CD4-positive, alpha-beta T cell treated with Interleukin-1 beta for 1 hour (primary cell): ENCODE results near the gene MRPL24.
"Not testable (repeated sequence)": the region's sequence is repeated elsewhere in the genome, so short reads cannot be mapped to it uniquely, and the experiment has no call there.

ENCODE experiments used
- DNase-seq, 2 donors: peaks; one replicate each; pipeline ENCODE4 v3.0.0-alpha.2; 2020 to 2022

MRPL24 gene

GRCh38 chr1:156757572-156758253, 16.8 kb upstream of the MRPL24 start:
- DNase-seq: not testable (repeated sequence)

- no peak for DNase-seq
These were observed 15.5 kb upstream of the MRPL24 start for GRCh38 chr1:156756355-156756754.

DNA sequence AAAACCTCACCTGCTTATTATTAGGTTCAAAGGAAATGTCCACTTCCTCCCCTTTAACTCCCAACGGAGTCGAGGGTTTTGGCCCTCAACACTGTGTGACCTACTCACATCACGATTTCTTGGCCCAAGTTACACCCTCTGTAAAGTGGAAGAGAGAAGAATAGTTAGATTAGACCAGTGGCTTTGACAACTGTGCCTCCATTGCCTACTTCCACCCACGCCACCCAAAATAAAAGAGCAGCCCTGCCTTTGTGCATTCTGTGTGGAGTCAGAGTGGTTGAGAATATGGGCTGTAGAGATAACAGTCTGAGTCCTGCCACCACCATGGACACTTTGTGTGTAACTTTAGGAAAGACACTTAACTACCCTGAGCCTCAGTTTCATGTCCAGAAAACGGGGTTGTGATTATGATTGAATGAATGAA, 14.7 kb upstream of the MRPL24 start:
- no peak for DNase-seq

GRCh38 chr1:156754219-156754618, 13.3 kb upstream of the MRPL24 start:
- no peak for DNase-seq

DNA sequence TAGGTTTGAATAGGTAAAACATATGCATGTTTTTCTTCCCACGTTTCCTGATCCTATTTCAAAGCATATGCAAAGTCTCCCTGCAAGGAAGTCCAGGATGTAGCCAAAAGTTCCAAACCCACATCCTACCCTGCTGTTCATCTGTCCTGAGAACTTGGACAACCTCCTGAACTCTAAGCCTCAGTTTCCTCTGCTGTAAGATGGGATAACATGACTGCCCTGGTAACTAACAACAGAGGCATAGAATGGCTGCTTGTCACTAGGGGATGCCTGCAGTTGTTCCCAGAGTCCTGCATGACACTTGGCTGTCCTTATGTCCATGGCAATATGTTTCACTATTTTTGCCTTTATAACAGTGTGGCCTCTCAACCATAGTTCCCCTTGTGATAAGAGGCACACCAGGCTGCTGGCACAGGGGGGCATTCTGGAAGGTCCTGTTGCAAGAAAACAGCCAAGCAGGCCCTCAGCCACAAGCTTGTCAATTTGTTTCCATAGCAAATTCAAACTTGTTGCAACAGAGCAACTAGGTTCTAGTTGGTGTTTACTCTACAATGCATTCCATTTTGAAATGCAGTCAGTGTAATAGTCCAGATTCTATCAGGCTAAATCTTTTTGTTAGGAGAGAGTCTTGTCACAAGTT, 12.1 kb upstream of the MRPL24 start:
- DNase-seq: no peak

- DNase-seq: peak; percentile 96 to 97
These were observed 11.0 kb upstream of the MRPL24 start for GRCh38 chr1:156751757-156752481.

DNA sequence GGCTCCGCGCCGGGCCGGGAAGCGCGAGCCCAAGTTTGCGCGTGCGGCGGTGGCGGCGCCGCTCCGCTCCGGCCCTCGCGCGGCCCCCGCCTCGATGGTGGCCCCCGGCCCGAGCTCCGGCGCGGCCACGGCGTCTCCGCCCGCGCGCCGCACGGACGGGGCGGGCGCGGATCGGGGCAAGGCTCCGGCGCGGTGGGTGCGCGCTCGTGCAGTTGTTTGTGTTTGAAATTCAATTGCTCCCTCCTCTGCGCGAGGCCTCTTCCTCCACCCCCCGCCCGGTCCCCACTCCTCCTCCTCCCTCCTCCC, 10.5 kb upstream of the MRPL24 start, which contains the start of gene HDGF:
Gene HDGF, minus strand, starts transcription at position 225 of the 306 bp plus-strand sequence. CDS start 246 bp downstream, outside the sequence.
- no peak for DNase-seq

DNA sequence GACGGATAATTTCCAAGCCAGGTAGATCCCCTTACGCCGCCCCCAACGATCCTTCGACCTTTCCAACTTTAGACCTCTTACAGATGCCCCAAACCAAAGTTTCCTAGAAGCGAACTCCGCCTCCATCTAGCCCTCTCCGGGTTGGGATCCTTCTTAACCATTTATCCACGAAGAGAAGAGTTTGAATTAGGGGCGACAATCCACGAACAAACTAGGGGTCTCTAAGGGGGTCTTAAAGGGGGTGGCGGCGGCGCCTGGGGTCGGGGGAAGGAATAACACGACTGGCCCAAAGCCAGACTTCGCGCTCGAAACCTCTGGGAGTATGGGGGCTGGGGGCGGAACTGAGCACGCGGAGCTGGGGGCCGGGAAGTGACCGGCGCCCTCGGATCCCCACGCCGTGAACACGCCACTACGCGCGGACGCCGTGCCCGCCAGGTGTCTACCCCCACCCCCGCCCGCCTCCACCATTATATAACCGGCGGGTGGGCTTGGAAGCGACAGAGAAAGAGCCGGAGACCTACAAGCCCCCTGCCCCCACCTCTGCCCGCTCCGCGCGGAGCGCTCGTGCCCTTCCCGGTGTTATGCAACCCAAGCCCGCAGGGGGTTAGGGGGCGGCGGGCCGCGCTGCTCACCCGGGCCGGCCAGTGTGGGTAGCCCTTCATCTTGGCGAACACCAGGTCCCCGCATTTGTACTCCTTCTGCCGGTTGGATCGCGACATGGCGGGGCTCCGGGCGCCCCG, 10.0 kb upstream of the MRPL24 start:
- DNase-seq: peak; percentile 43

DNA sequence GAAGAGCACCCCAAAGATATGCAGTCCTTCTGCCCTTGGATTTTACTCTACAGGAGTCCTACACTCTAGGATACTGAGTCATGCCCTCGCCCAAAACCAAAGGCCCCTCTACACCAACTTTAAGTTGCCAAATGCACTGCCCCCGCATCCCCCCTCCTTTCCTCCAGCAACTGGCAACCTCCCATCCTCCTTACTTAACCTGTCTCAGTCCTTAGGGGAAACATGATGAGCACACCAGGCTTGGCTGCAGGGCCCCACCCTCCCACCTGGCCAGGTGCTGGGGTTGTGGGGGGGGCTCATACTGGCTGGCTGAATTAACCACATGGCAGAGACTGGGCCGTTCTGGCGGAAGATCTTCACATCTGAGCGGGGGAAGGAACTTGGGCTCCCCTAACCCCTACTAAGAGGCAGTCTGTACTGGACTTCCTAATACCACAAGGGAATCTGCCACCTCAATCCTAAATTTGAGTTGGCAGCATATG, 9.3 kb upstream of the MRPL24 start:
- DNase-seq: peak; percentile 40 to 41

DNA sequence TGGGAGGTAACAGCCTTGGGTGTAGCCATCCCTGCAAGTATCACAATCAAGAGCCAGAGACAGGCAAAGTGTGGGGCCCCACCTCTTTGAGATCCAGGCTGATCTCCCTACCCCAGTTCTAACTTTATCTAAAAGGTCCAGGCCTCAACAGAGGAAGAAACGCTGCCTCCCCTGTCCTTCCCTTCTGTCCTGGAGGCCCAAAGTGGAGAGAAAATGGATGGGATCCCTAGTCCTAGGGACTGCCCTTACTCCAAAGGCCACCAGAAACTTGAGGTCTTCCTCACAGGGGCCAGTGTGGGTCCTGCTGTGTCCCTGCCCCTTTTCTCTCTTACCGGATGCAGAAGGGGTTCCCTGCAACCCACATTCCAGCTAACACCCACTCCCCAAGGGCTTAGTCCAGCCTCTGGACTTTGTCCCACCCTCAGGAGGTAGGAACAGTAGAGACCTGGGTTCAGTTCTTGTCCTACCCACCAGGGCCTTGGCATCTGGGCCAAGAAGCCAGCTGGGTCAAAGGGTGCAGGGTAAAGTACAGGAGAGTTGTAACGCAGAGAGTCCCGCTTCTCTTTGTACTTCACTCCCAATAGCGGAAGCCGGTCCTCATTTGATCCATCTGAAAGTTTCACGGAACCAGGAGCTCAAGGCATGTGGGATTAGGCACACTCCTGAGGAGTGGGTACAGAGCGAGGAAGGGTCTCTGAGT, 8.7 kb upstream of the MRPL24 start:
- DNase-seq: no peak

GRCh38 chr1:156748670-156749418, 8.0 kb upstream of the MRPL24 start:
- peak in 1 of 2 donors; percentile 46 for DNase-seq

GRCh38 chr1:156747742-156748669, 7.1 kb upstream of the MRPL24 start:
- DNase-seq: no peak

GRCh38 chr1:156746728-156747631, 6.1 kb upstream of the MRPL24 start:
- DNase-seq: peak; percentile 82 to 86

DNA sequence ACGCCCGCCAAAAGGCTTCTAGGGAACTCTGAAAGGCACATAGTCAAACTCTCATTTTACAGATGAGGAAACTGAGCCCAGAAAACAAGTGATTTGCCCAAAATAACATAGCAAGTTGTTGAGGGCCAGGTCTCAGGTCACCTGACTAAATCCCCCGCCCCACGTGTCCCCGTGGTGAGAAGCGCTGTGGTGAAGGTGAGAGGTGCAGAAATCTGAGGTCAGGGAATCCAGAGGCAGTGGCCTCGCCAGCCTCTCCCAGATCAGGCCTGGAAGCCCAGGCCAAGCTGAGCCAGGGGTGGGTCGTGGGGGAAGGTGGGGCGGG, 5.5 kb upstream of the MRPL24 start:
- no peak for DNase-seq

DNA sequence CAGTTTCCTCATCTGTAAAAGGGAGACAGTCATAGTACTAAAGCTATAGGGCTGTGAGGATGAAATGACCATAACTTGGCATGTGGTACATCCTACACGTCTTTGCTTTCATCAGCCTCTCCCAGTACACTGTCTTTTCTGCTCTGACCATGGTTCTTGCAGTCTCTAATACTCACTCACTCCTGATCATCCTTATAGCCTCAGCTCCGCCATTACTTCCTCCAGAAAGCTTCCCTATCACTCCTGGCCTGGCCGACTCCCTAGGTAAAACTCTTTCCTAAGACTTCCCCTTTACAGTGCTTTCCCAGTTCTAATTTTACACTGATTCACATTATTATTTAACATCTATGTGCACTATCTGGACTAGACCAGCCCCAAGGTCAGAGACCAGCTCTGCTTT, 5.0 kb upstream of the MRPL24 start:
- DNase-seq: no peak

DNA sequence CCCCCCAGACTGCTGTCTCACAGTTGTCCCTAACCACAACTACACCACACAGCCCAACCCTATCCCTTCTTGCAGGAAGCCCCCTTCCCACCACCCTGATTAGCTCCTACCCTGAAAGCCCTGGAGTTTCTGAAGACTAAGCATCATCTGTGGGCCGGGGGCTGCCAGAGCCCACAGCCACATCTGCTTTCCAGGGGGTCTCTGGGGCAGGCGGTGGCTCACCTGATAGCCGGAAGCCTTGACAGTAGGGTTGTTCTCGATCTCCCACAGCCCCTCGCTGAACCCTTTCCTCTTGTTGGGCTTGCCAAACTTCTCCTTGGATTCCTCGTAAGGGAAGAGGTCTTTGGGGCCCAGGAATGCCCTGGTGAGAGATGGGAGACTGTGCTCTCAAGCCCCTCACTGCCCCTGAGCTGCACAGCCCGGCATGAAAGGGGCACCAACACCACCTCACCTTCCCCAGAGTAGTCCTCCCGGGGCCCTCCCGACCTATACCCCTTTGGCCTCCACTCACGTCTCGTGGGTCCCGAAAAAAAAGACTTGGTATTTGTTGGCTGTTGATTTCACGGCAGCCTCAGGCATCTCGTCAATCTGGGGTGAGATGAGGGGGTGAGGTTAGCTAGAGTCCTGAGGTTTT, 4.0 kb upstream of the MRPL24 start:
- no peak for DNase-seq

DNA sequence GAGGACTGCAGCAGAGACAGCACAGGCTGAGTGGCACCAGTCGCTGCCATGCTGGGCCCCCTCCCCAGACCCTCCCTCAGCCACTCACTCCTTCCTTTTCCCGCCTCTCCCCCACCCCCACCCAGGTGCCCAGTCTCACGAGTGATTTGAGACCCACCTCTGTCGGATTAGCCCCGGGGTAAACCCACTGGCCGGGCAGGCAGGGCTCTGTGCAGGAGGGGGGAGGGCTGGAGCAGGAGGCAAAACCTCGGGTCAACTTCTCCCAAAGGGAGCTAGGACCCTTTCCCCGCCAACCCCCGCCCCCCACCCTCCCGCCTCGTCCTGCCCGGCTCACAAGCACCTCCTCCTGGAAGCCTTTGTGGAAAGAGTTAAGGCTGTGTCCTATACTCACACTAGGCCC, 3.5 kb upstream of the MRPL24 start:
- DNase-seq: no peak

- no peak for DNase-seq
These were observed 2.7 kb upstream of the MRPL24 start for GRCh38 chr1:156743367-156744302.
